CD4-positive, alpha-beta T cell treated with Interleukin-12 subunit alpha and Interleukin-12 subunit beta, for 1 hour (primary cell): ENCODE measurements around the gene SLC45A2.
"Not testable (repeated sequence)": the region's sequence is repeated elsewhere in the genome, so short reads cannot be mapped to it uniquely, and the experiment has no call there.

Experiments
- DNase-seq: peaks from one replicate; pipeline ENCODE4 v3.0.0-alpha.2; 2020

Gene SLC45A2

GRCh38 chr5:33958176-33958575, 26.3 kb downstream of the SLC45A2 start:
- no peak for DNase-seq

- DNase-seq, result no peak
These were observed 26.8 kb downstream of the SLC45A2 start for GRCh38 chr5:33957577-33958150.

DNA sequence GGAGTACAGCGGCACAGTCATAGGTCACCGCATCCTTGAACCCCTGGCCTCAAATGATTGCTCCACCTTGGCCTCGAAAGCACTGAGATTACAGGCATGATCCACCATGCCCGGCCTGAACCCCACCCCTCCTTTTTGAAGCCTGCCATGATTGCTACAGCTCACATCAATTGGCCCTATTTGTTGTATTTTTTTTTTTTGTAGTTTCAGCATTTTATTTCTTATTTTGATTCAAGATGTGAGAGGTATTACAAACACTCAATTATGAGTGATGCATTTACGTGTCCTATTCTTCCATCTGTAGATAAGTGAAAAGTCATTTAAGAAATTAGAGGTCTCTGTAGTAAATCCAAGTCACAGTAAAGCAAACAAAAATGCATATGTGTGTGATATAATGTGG, 32.3 kb downstream of the SLC45A2 start:
- not testable (repeated sequence) for DNase-seq

DNA sequence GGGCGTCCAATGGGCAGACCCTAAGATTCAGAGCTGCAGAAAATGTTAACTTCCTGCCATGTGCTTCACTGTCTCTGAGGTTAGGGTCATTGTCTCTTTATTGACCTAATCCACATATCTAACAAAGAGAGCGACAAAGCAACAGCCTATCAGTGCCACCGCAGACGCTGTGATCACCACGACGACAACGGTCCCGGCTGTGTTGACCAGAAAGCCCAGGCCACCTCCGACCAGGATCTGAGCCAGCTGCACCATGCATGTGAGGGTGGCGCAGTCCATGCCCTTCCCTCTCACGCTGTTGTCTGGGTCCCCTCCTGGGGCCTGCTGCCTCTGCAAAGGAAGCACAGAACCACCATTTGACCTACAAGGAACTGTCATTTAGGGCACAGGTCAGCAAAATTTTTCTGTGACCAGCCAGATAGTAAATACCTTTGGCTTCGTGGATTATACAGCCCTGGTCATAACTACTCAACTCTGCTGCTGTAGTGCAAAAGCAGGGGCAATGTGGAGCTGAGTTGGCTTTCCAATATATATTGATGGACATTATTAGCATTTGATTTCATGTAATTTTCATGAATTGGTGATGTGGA, 39.9 kb downstream of the SLC45A2 start:
- no peak for DNase-seq

DNA sequence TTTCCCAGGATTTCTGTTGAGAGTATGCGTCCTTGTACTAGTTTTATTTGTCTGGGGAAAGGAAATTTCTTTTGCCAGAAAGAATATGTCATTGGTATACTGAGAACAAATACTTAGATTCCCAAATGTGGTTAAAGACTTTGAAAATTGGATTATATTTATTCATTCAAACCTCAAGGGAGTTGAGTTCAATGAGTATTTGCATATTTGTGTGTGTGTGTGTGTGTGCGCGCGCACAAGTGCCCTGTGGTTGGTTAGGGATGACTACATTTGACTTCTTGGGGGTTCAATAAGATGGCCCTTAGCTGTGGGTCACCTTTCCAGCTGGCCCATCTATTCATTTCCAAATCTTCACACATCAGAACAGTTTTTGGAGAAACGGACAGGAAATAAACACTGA, 43.4 kb downstream of the SLC45A2 start:
- DNase-seq, result no peak

DNA sequence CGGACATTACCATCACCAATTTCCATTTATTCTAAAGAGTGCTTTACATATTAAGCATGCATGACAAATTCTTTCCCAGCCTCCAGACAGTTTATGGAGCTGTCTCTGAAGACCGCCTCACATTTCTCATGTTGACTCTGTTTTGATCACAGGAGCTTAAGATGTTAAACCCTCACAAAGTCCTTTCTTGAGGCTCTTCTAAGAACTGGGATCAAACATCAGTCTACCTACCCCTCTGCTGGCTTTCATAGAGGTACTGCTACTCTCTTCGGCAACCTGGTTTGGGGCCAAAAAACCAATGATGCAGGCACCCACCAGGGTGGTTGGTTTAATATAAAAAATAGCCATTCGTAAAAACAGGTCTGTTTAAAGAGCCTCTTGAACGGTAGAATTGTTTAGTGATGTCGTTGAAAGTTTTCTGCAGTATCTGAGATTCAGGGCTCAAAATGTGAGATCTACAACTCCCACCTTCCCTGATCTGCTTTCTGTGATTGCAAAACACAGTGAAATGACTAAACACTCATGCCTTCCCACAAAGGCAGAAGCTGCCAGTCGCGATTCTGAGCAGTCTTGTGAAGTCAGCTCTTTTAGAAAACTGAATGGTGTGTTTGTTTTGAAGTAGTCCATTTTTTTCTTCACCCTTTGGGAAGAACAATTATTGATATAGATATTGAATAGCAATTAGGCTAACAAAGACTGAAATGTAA, 44.8 kb downstream of the SLC45A2 start:
- DNase-seq, result no peak

GRCh38 chr5:33938881-33939280, 45.6 kb downstream of the SLC45A2 start:
- DNase-seq, result no peak

DNA sequence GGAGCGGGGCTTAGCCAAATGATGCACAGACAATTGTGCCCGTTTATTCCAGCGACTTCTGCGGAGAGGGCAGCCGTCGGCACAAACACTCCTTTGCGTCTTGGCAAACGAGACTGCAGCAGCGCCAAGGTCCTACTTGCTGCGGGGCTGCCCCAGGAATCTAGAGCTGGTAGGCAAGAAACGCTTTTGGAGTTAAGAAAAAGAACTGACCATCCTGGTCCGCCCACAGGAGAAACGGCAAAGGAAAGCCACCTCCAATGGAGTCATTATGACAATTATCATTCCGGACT, 46.0 kb downstream of the SLC45A2 start:
- DNase-seq, result no peak

DNA sequence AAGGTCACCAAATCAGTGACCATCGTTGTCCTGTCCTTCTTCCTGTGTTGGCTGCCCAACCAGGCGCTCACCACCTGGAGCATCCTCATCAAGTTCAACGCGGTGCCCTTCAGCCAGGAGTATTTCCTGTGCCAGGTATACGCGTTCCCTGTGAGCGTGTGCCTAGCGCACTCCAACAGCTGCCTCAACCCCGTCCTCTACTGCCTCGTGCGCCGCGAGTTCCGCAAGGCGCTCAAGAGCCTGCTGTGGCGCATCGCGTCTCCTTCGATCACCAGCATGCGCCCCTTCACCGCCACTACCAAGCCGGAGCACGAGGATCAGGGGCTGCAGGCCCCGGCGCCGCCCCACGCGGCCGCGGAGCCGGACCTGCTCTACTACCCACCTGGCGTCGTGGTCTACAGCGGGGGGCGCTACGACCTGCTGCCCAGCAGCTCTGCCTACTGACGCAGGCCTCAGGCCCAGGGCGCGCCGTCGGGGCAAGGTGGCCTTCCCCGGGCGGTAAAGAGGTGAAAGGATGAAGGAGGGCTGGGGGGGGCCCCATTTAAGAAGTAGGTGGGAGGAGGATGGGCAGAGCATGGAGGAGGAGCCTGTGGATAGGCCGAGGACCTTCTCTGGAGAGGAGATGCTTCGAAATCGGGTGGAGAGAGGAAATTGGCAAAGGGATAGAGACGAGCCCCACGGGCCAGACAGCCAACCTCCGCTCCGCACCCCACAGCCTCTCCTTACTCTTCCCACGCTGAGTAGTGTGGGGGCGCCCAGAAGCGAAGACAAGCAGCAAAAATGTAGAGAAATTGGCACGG, 46.6 kb downstream of the SLC45A2 start:
- DNase-seq, result no peak

DNA sequence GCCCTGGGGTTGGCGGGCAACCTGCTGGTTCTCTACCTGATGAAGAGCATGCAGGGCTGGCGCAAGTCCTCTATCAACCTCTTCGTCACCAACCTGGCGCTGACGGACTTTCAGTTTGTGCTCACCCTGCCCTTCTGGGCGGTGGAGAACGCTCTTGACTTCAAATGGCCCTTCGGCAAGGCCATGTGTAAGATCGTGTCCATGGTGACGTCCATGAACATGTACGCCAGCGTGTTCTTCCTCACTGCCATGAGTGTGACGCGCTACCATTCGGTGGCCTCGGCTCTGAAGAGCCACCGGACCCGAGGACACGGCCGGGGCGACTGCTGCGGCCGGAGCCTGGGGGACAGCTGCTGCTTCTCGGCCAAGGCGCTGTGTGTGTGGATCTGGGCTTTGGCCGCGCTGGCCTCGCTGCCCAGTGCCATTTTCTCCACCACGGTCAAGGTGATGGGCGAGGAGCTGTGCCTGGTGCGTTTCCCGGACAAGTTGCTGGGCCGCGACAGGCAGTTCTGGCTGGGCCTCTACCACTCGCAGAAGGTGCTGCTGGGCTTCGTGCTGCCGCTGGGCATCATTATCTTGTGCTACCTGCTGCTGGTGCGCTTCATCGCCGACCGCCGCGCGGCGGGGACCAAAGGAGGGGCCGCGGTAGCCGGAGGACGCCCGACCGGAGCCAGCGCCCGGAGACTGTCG, 47.3 kb downstream of the SLC45A2 start:
- DNase-seq, result no peak

- no peak for DNase-seq
These were observed 48.0 kb downstream of the SLC45A2 start, which contains the start of gene RXFP3 for GRCh38 chr5:33936381-33937016. Gene RXFP3 (plus strand): TSS chr5:33936386. CDS start chr5:33936741, 355 bp downstream.

DNA sequence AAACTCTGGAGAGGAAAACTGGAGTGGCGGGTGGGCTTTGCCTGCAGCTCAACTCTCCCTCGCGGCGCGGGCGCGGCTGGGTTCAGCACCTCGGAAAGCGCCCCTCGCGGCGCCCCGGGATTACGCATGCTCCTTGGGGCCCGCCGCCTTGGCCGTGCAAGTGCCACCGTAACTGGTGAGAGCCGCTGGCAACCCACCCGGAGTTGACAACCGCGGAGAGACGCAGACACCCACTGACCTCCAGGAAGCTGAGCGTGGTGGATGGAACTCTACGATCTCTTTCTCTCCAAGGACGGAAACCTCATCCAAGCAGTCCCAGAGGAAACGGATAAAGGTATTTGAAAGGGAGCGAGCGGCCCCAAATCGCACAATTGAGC, 48.5 kb downstream of the SLC45A2 start:
- peak; percentile 16 for DNase-seq

DNA sequence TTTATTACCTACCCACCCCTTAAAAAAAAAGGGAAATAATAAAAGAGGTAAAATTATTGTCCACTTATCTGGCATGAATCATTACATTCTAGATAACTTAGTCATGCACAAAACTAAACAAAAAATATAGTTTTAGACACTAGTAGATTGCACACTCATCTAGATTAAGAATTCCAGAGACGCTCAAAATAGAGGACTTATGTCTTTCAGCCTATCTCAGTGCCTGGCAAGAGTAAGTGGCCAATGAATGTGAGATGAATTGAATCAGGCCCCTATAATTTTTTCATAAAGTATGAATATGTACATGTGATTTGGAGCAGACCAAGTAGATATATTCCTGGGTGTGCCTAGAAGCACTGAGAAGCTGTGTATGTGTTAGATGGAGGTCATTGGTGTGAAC, 50.3 kb downstream of the SLC45A2 start:
- DNase-seq, result no peak

DNA sequence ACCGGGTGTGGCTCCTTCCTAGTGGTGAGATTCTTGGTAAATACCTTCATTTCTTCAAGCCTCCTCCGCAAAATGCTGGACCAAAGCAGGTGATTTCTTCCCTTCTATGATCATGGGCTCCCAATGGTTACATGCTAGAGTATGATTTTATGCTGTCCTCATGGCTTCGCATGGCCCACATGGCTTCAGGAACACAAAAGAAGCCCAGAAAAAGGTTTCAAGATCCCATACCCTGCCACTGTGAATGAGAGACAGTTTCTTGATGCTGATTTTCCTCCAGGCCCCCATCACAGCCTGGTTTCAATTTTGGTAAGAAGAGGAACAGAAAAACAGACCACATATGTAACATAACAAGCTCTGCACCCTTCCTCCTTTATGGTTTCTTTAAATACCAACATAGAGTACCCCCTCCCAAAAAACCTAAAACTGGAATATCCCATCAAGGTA, 50.7 kb downstream of the SLC45A2 start:
- DNase-seq, result no peak

- no peak for DNase-seq
These were observed 53.4 kb downstream of the SLC45A2 start for GRCh38 chr5:33931136-33931535.

DNA sequence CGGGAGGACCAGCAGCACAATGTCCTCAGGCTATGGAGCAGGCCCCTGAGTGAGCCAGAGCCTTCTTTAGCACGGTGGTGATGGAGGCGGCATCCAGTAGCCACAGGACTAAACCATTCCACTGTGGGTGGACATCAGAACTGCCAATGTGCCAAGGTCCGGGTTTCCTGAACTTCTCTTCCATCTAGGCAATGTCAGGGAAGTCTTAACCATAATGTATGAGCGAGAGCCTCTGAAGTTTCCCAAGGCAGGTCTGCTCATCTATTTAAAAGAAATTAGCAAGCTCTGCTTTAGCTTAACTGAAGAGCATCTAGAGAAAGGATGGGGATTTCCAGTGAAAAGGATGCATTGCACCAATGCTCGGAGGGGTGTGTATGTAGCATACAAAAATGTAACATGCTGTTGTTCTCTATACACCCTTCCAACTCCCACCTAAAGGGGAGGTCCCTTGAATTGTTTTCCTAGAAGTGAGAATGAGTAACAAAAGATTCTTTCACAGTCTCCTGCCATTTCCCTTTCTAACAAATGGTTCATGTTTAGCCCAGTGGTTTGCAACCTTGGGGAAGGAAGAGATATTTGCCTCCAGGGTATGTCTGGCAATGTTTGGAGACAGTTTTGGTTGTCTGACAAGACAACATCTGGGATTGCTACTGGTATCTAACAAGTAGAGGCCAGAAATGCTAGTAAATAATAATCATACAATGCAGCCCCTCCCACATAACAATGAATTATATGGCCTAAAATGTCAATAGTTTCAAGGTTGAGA, 54.4 kb downstream of the SLC45A2 start:
- DNase-seq, result no peak

GRCh38 chr5:33928283-33928682, 56.2 kb downstream of the SLC45A2 start:
- DNase-seq, result no peak

GRCh38 chr5:33927685-33928084, 56.8 kb downstream of the SLC45A2 start:
- DNase-seq, result no peak

GRCh38 chr5:33925278-33925677, 59.2 kb downstream of the SLC45A2 start:
- no peak for DNase-seq

- no peak for DNase-seq
These were observed 63.5 kb downstream of the SLC45A2 start for GRCh38 chr5:33921002-33921401.

- DNase-seq, result not testable (repeated sequence)
These were observed 69.6 kb downstream of the SLC45A2 start for GRCh38 chr5:33914844-33915243.

- not testable (repeated sequence) for DNase-seq
These were observed 78.2 kb downstream of the SLC45A2 start for GRCh38 chr5:33906248-33906647.
